Loucy (cell line): ENCODE results near the gene ABCC8.

Source experiments
- EZH2phosphoT487 ChIP-seq: fragments of 200-600 bp; IDR thresholded peaks from 2 replicates; pipeline ENCODE4 v1.6.1; 2018; ENCODE audit warnings: antibody characterized with exemption, mild to moderate bottlenecking, moderate library complexity, borderline replicate concordance
- TF ChIP-seq, protein P1 (sequence below): fragments of 200-600 bp; sonication (generic); conservative IDR thresholded peaks from 2 replicates; pipeline ENCODE4 v1.5.1; 2014; ENCODE audit warnings: mild to moderate bottlenecking, antibody characterized with exemption, low read length

DNA sequence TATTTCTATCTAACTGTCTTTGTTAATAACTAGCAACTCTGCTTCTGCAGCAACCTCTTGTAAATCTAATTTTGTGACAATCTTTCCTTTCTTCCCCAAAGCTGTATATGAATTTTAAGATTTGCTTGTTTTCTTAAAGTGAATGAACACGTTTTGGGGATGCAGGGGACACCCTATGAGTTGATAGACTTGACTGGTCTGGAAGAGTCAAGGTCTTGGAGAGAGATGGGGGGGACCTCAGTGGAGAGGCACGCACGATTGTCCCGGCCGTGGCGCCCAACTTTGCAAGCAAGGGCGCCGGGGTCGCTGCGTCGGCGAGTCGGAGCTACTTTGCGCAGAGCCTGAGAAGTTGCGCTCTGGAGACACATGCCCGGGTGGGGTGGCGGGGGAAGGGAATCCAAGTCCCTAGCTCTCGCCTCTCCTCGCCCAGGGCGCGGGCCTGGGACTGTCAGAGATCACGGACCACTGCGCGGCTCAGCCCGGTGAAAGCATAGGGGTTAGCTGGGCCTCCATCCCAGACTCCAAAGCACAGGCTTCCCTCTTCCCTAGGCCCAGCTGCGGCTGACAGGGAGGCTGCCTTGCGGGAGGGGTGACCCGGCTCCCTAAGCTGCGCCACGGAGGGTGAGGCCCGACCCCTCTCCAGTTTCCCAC, 854 bp downstream of the ABCC8 start:
- TF ChIP-seq, protein P1, sequence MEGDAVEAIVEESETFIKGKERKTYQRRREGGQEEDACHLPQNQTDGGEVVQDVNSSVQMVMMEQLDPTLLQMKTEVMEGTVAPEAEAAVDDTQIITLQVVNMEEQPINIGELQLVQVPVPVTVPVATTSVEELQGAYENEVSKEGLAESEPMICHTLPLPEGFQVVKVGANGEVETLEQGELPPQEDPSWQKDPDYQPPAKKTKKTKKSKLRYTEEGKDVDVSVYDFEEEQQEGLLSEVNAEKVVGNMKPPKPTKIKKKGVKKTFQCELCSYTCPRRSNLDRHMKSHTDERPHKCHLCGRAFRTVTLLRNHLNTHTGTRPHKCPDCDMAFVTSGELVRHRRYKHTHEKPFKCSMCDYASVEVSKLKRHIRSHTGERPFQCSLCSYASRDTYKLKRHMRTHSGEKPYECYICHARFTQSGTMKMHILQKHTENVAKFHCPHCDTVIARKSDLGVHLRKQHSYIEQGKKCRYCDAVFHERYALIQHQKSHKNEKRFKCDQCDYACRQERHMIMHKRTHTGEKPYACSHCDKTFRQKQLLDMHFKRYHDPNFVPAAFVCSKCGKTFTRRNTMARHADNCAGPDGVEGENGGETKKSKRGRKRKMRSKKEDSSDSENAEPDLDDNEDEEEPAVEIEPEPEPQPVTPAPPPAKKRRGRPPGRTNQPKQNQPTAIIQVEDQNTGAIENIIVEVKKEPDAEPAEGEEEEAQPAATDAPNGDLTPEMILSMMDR, result no peak
- no peak for TF ChIP-seq EZH2phosphoT487
